Cardiac atrium fibroblast (primary cell): Measurements from ENCODE around the gene DDX46. TPM values are rescaled to one million over a fixed set of nuclear protein-coding genes. Genes with fewer than 3 reads are reported as not detected.

Source experiments
- total RNA-seq: library from RNA; depleted of rRNA; stranded (reverse); fragments of >200 nt; gene quantifications from 2 replicates; pipeline ENCODE4 v1.2.3, GENCODE V29; 2015

DDX46 gene
- total RNA-seq = 13.9 and 15.3 TPM in 2 replicates

GRCh38 chr5:134758504-134759341 is at the start of gene DDX46:
Gene DDX46, plus strand, starts transcription at chr5:134758779. Its CDS starts 160 bp downstream, at chr5:134758939.

GRCh38 chr5:134738133-134738962 is 20.2 kb upstream of the DDX46 start, which contains the start of gene CAMLG:
Gene CAMLG, plus strand, starts transcription at chr5:134738548. Its CDS starts 73 bp downstream, at chr5:134738621.

GRCh38 chr5:134845852-134846640 is 87.5 kb downstream of the DDX46 start, which contains the start of gene C5orf24:
Gene C5orf24, plus strand, starts transcription at chr5:134845968. Its CDS starts 8,933 bp downstream, at chr5:134854901.

GRCh38 chr5:134873987-134874830 is 115.6 kb downstream of the DDX46 start, which contains the start of gene TXNDC15:
Gene TXNDC15, plus strand, starts transcription at chr5:134874371. Its CDS starts 57 bp downstream, at chr5:134874428.

Other genes with a start within 250 kb of the DDX46 start
- 54.9 and 75.7 TPM in 2 replicates for gene JADE2, start 233.1 kb upstream of the DDX46 start, total RNA-seq
- gene SAR1B, start 126.0 kb upstream of the DDX46 start, total RNA-seq = 35.4 and 38.7 TPM in 2 replicates
- 21.8 and 34.0 TPM in 2 replicates for gene SEC24A, start 110.0 kb upstream of the DDX46 start, total RNA-seq
- gene CAMLG, start 20.2 kb upstream of the DDX46 start, total RNA-seq = 22.7 and 46.4 TPM in 2 replicates
- 31.6 and 40.5 TPM in 2 replicates for gene C5orf24, start 87.2 kb downstream of the DDX46 start, total RNA-seq
- gene TXNDC15, start 115.6 kb downstream of the DDX46 start, total RNA-seq = 83.1 and 175 TPM in 2 replicates
- gene PCBD2, start 146.4 kb downstream of the DDX46 start, total RNA-seq = 2.3 and 3.6 TPM in 2 replicates
- gene CATSPER3, start 209.1 kb downstream of the DDX46 start, total RNA-seq = not detected in 2 replicates